Small intestine (tissue), 7 donors: ENCODE results near the gene TP53I11. TPM values are rescaled to one million over a fixed set of nuclear protein-coding genes. Genes with fewer than 3 reads are reported as not detected.
A peak's percentile ranks its signal among the peaks of the same experiment; 100 is the strongest.

Source experiments
- DNase-seq, 2 donors: peaks; one replicate each; pipeline versions ENCODE4 v3.0.0 to v3.0.0-alpha.2; 2013
- FAIRE-seq: peaks from 2 replicates; lab custom pipeline; 2012; peaks lifted over from hg19 to GRCh38; lab: Jason Lieb, UNC
- H3K27ac ChIP-seq, 3 donors: one replicate each; pipeline ENCODE4 v1.5.1; 2013; ENCODE audit warnings: low read length in 2 of 3, mild to moderate bottlenecking in 2 of 3, control low read depth in 1 of 3, inconsistent platforms in 1 of 3, low read depth in 1 of 3, moderate library complexity in 1 of 3
- H3K27me3 ChIP-seq, 3 donors: one replicate each; pipeline ENCODE4 v1.6.1; 2013; ENCODE audit warnings: low read length in 3 of 3, inconsistent platforms in 1 of 3; ENCODE audit not compliant: control insufficient read depth in 3 of 3, insufficient read depth in 3 of 3
- H3K36me3 ChIP-seq, 3 donors: one replicate each; pipeline ENCODE4 v1.6.1; 2013; ENCODE audit warnings: low read length in 3 of 3, inconsistent platforms in 1 of 3, low read depth in 1 of 3, mild to moderate bottlenecking in 1 of 3, moderate library complexity in 1 of 3; ENCODE audit not compliant: control insufficient read depth in 3 of 3, insufficient read depth in 2 of 3
- H3K4me1 ChIP-seq, 3 donors: one replicate each; pipeline ENCODE4 v1.6.1; 2013; ENCODE audit warnings: low read length in 2 of 3, inconsistent platforms in 1 of 3, low read depth in 1 of 3, mild to moderate bottlenecking in 1 of 3, moderate library complexity in 1 of 3; ENCODE audit not compliant: control insufficient read depth in 3 of 3, insufficient read depth in 2 of 3
- H3K4me3 ChIP-seq, 3 donors: one replicate each; pipeline ENCODE4 v1.5.1; 2013; ENCODE audit warnings: low read length in 3 of 3, control low read depth in 1 of 3, inconsistent platforms in 1 of 3, low read depth in 1 of 3, mild to moderate bottlenecking in 1 of 3, moderate library complexity in 1 of 3
- H3K9me3 ChIP-seq, 2 donors: one replicate each; pipeline ENCODE4 v1.6.1; 2013; ENCODE audit warnings: low read depth in 1 of 2, low read length in 1 of 2; ENCODE audit not compliant: control insufficient read depth in 2 of 2, insufficient read depth in 1 of 2
- WGBS, 3 donors: extraction: QIAGEN DNeasy Blood & Tissue Kit; methylation state at CpG; one replicate each; pipeline ENCODE4 v1.1.7; 2013; 5-methylcytosine and 5-hydroxymethylcytosine counted together
- polyA plus RNA-seq, 4 donors: library from polyadenylated mRNA; stranded (reverse) in 3 of 4; unstranded in 1 of 4; fragments of 200-250 nt in 3 of 4; fragments of 120-200 nt in 1 of 4; gene quantifications; one replicate each; pipeline versions ENCODE4 v1.2.1 to v1.2.3, GENCODE V29; 2013
- donor health status: healthy with polysubstance abuse.
- donor health status: control.
- donor health status: control.
- donor health status: Bipolar disorder and iron deficiency.
- donor health status: healthy.

Gene TP53I11
- polyA plus RNA-seq, 4 donors: 6.8 to 105 (median 36.7) TPM

- FAIRE-seq (no peak), DNase-seq (peak; percentile 28 to 78)
- 14 to 63% (median 52%) methylated on average over 5 of the region's 5 CpGs for WGBS, 3 donors
- peak overlapping the region in 1 of 3 donors; percentile 68 for H3K27ac ChIP-seq
- H3K9me3 ChIP-seq: peaks cover 0 to 3% of the 10 kb centered on the region in 2 donors
- H3K4me1 ChIP-seq: peaks cover 10 to 34% (median 12%) of the 10 kb centered on the region in 3 donors
- H3K36me3 ChIP-seq: no peaks in the 10 kb centered on the region
- H3K27me3 ChIP-seq: no peaks in the 10 kb centered on the region
- no peak overlapping the region for H3K4me3 ChIP-seq
Observed at GRCh38 chr11:44976576-44976975, 25.9 kb upstream of the TP53I11 start.

GRCh38 chr11:44974402-44975000, 23.8 kb upstream of the TP53I11 start:
- H3K9me3 ChIP-seq: no peaks in the 10 kb centered on the region
- no peaks in the 10 kb centered on the region for H3K36me3 ChIP-seq
- DNase-seq (no peak), FAIRE-seq (no peak)
- 87 to 92% (median 91%) methylated on average over 12 of the region's 12 CpGs for WGBS, 3 donors
- peaks cover 11 to 40% (median 17%) of the 10 kb centered on the region in 3 donors for H3K4me1 ChIP-seq
- H3K27me3 ChIP-seq: no peaks in the 10 kb centered on the region
- H3K27ac ChIP-seq: no peak overlapping the region
- no peak overlapping the region for H3K4me3 ChIP-seq

GRCh38 chr11:44973632-44974401, 23.1 kb upstream of the TP53I11 start:
- WGBS, 3 donors: 83 to 93% (median 88%) methylated on average over 13 of the region's 13 CpGs
- Histone ChIP-seq H3K27me3 (no peaks in the 10 kb centered on the region), H3K4me3 (no peak overlapping the region), H3K4me1 (peaks cover 9 to 33% (median 13%) of the 10 kb centered on the region in 3 donors), H3K27ac (no peak overlapping the region), H3K36me3 (no peaks in the 10 kb centered on the region), H3K9me3 (no peaks in the 10 kb centered on the region)
- FAIRE-seq (no peak), DNase-seq (no peak)

- FAIRE-seq: no peak
- H3K27ac ChIP-seq: no peak overlapping the region
- 87 to 94% (median 92%) methylated on average over 19 of the region's 19 CpGs for WGBS, 3 donors
Observed at GRCh38 chr11:44972746-44973435, 22.2 kb upstream of the TP53I11 start.

GRCh38 chr11:44971185-44971584, 20.5 kb upstream of the TP53I11 start:
- peaks cover 3 to 8% (median 7%) of the 10 kb centered on the region in 3 donors for H3K4me1 ChIP-seq
- FAIRE-seq: no peak
- H3K27ac ChIP-seq: no peak overlapping the region
- DNase-seq: peak in 1 of 2 donors; percentile 20
- no peaks in the 10 kb centered on the region for H3K36me3 ChIP-seq
- no peak overlapping the region for H3K4me3 ChIP-seq
- H3K27me3 ChIP-seq: no peaks in the 10 kb centered on the region
- WGBS, 3 donors: 37 to 69% (median 49%) methylated on average over 10 of the region's 10 CpGs
- no peaks in the 10 kb centered on the region for H3K9me3 ChIP-seq

More at GRCh38 chr11:44972746-44973435, 22.2 kb upstream of the TP53I11 start:
- Histone ChIP-seq H3K9me3 (no peaks in the 10 kb centered on the region), H3K4me1 (peaks cover 6 to 24% (median 10%) of the 10 kb centered on the region in 3 donors), H3K27me3 (no peaks in the 10 kb centered on the region), H3K4me3 (no peak overlapping the region), H3K36me3 (no peaks in the 10 kb centered on the region)
- DNase-seq: no peak

GRCh38 chr11:44970293-44970692, 19.6 kb upstream of the TP53I11 start:
- peaks cover 3 to 9% (median 7%) of the 10 kb centered on the region in 3 donors for H3K4me1 ChIP-seq
- H3K27ac ChIP-seq: no peak overlapping the region
- H3K4me3 ChIP-seq: no peak overlapping the region
- no peaks in the 10 kb centered on the region for H3K27me3 ChIP-seq
- H3K9me3 ChIP-seq: no peaks in the 10 kb centered on the region
- WGBS, 3 donors: 48 to 73% (median 58%) methylated on average over 6 of the region's 6 CpGs
- DNase-seq (no peak), FAIRE-seq (no peak)
- H3K36me3 ChIP-seq: no peaks in the 10 kb centered on the region

- no peak overlapping the region for H3K4me3 ChIP-seq
- peaks cover 3 to 14% (median 7%) of the 10 kb centered on the region in 3 donors for H3K4me1 ChIP-seq
- no peaks in the 10 kb centered on the region for H3K36me3 ChIP-seq
- WGBS, 3 donors: 19 to 62% (median 41%) methylated on average over 12 of the region's 12 CpGs
- no peak for FAIRE-seq
- H3K27me3 ChIP-seq: no peaks in the 10 kb centered on the region
- DNase-seq: peak in 1 of 2 donors; percentile 45
- H3K27ac ChIP-seq: no peak overlapping the region
- no peaks in the 10 kb centered on the region for H3K9me3 ChIP-seq
Observed at GRCh38 chr11:44969651-44970252, 19.1 kb upstream of the TP53I11 start.

GRCh38 chr11:44968510-44968909, 17.8 kb upstream of the TP53I11 start:
- Histone ChIP-seq H3K36me3 (no peaks in the 10 kb centered on the region), H3K27ac (no peak overlapping the region), H3K4me1 (peaks cover 3 to 24% (median 7%) of the 10 kb centered on the region in 3 donors), H3K4me3 (no peak overlapping the region), H3K27me3 (no peaks in the 10 kb centered on the region), H3K9me3 (no peaks in the 10 kb centered on the region)
- FAIRE-seq: no peak
- DNase-seq: no peak
- WGBS, 3 donors: 59 to 67% (median 62%) methylated on average over 3 of the region's 3 CpGs
